GM23338 (cell line): ENCODE measurements around the gene HSPB6. TPM values are rescaled to one million over a fixed set of nuclear protein-coding genes. Genes with fewer than 3 reads are reported as not detected.

Source experiments
- ATAC-seq: fragments of 200-7000 bp; cut with Tn5 transposase; 3 replicates; pipeline ENCODE4 v1.9.1; 2020
- DNase-seq: peaks from one replicate; pipeline ENCODE4 v3.0.0-alpha.2; 2015; ENCODE audit warnings: low spot score
- H2AFZ ChIP-seq: fragments of 200-600 bp; sonication (generic); 2 replicates; pipeline ENCODE4 v1.8.0; 2016; ENCODE audit warnings: antibody characterized with exemption, mild to moderate bottlenecking, moderate library complexity
- H3F3A ChIP-seq: fragments of 200-600 bp; sonication (generic); replicated peaks from 2 replicates; pipeline ENCODE4 v1.8.0; 2017; ENCODE audit warnings: antibody characterized with exemption, mixed run types, low read depth
- H3K27ac ChIP-seq: fragments of 200-600 bp; sonication (generic); 2 replicates; pipeline ENCODE4 v1.6.1; 2016; ENCODE audit warnings: low read depth
- H3K27me3 ChIP-seq: fragments of 200-600 bp; sonication (generic); 2 replicates; pipeline ENCODE4 v1.8.0; 2016; ENCODE audit warnings: mild to moderate bottlenecking, mixed run types, moderate library complexity; ENCODE audit not compliant: insufficient read depth
- H3K36me3 ChIP-seq: fragments of 200-600 bp; sonication (generic); 2 replicates; pipeline ENCODE4 v1.8.0; 2016; ENCODE audit warnings: mild to moderate bottlenecking; ENCODE audit not compliant: insufficient read depth
- H3K4me1 ChIP-seq: fragments of 200-600 bp; sonication (generic); 2 replicates; pipeline ENCODE4 v1.8.0; 2016; ENCODE audit warnings: mild to moderate bottlenecking, moderate library complexity; ENCODE audit not compliant: insufficient read depth
- H3K4me2 ChIP-seq: fragments of 200-600 bp; sonication (generic); 2 replicates; pipeline ENCODE4 v1.7.1; 2017; ENCODE audit warnings: mixed run types
- H3K4me3 ChIP-seq: fragments of 200-600 bp; sonication (generic); 2 replicates; pipeline ENCODE4 v1.6.1; 2016; ENCODE audit warnings: mixed run types
- H3K79me2 ChIP-seq: fragments of 200-600 bp; sonication (generic); replicated peaks from 2 replicates; pipeline ENCODE4 v1.8.0; 2017; ENCODE audit warnings: mild to moderate bottlenecking; ENCODE audit not compliant: insufficient read depth
- H3K9me2 ChIP-seq: fragments of 200-600 bp; sonication (generic); 2 replicates; pipeline ENCODE4 v1.8.0; 2017; ENCODE audit not compliant: insufficient read depth
- H4K20me1 ChIP-seq: fragments of 200-600 bp; sonication (generic); replicated peaks from 2 replicates; pipeline ENCODE4 v1.8.0; 2017; ENCODE audit warnings: mild to moderate bottlenecking; ENCODE audit not compliant: insufficient read depth
- H3K27ac Mint-ChIP-seq: 2 replicates; pipeline ENCODE4 v1.8.0; 2020; ENCODE audit warnings: inconsistent platforms, mild to moderate bottlenecking, moderate library complexity, mixed read lengths
- H3K27me3 Mint-ChIP-seq: 3 replicates; pipeline ENCODE4 v1.8.0; 2022; ENCODE audit warnings: low read depth, mild to moderate bottlenecking, moderate library complexity, mixed read lengths, inconsistent platforms; ENCODE audit not compliant: insufficient read depth, poor library complexity
- H3K36me3 Mint-ChIP-seq: 3 replicates; pipeline ENCODE4 v1.8.0; 2021; ENCODE audit warnings: low read depth, mild to moderate bottlenecking, inconsistent platforms, moderate library complexity, mixed read lengths
- H3K4me1 Mint-ChIP-seq: 3 replicates; pipeline ENCODE4 v1.8.0; 2020; ENCODE audit warnings: mild to moderate bottlenecking, inconsistent platforms, mixed read lengths
- H3K4me3 Mint-ChIP-seq: 3 replicates; pipeline ENCODE4 v1.8.0; 2021; ENCODE audit warnings: moderate library complexity, mild to moderate bottlenecking, inconsistent platforms, mixed read lengths
- H3K9me3 Mint-ChIP-seq: 3 replicates; pipeline ENCODE4 v1.8.0; 2020; ENCODE audit warnings: moderate library complexity, mild to moderate bottlenecking, inconsistent platforms, mixed read lengths
- CREB1 ChIP-seq: fragments of 250-450 bp; sonication (Bioruptor Pico); IDR thresholded peaks from 2 replicates; pipeline ENCODE4 v1.5.0; 2020; ENCODE audit warnings: low read depth, mild to moderate bottlenecking, moderate library complexity
- CTCF ChIP-seq, 2 experiments: fragments of 200-600 bp in 1 of 2; sonication (generic) in 1 of 2; conservative IDR thresholded peaks; 2 replicates each; pipeline versions ENCODE4 v1.5.1 to v1.6.1; 2016 to 2017; ENCODE audit warnings: antibody characterized with exemption in 2 of 2, low read depth in 2 of 2, mild to moderate bottlenecking in 2 of 2, moderate library complexity in 1 of 2
- EZH2 ChIP-seq: fragments of 200-600 bp; sonication (generic); IDR thresholded peaks from one replicate; pipeline ENCODE4 v1.8.0; 2017; ENCODE audit warnings: antibody characterized with exemption, mild to moderate bottlenecking, low read depth; ENCODE audit not compliant: unreplicated experiment
- EZH2phosphoT487 ChIP-seq: fragments of 200-600 bp; sonication (generic); IDR thresholded peaks from one replicate; pipeline ENCODE4 v1.8.1; 2018; ENCODE audit warnings: antibody characterized with exemption; ENCODE audit not compliant: unreplicated experiment
- POLR2AphosphoS5 ChIP-seq: IDR thresholded peaks from 2 replicates; pipeline ENCODE4 v1.6.1; 2016; ENCODE audit warnings: antibody characterized with exemption, low read depth
- ZNF114 ChIP-seq: fragments of 250-450 bp; sonication (Bioruptor Pico); IDR thresholded peaks from 2 replicates; pipeline ENCODE4 v1.5.0; 2020; ENCODE audit warnings: mild to moderate bottlenecking, moderate library complexity
- polyA plus RNA-seq: library from polyadenylated mRNA; unstranded; fragments of >200 nt; fragmentation: Nextera tagmentation; extraction: Ambion mirVana; gene quantifications from 2 replicates; pipeline ENCODE4 v1.2.1, GENCODE V29; 2016
- total RNA-seq: library from RNA; depleted of rRNA; stranded (reverse); fragments of >200 nt; shearing (Covaris generic); gene quantifications from 2 replicates; pipeline ENCODE4 v1.2.3, GENCODE V29; 2014
- TF ChIP-seq, protein P1 (sequence below): IDR thresholded peaks from one replicate; pipeline ENCODE4 v1.6.1; 2018; ENCODE audit warnings: antibody characterized with exemption; ENCODE audit not compliant: unreplicated experiment
- TF ChIP-seq, protein P2 (sequence below): fragments of 250-450 bp; sonication (Bioruptor Pico); IDR thresholded peaks from 2 replicates; pipeline ENCODE4 v1.5.0; 2020; ENCODE audit warnings: mild to moderate bottlenecking, moderate library complexity
- TF ChIP-seq, protein P3 (sequence below): IDR thresholded peaks from 2 replicates; pipeline ENCODE4 v1.6.1; 2016; ENCODE audit warnings: antibody characterized with exemption

Gene HSPB6
- total and polyA plus RNA-seq, 2 experiments from 2014 or later = 0.87 to 3.2 TPM

GRCh38 chr19:35722897-35723296, 33.9 kb downstream of the HSPB6 start:
- Histone ChIP-seq H3K27me3 (no peaks in the 10 kb centered on the region), H4K20me1 (peaks cover 11% of the 10 kb centered on the region), H3K4me1 (peaks cover 9% of the 10 kb centered on the region), H2AFZ (no peak overlapping the region), H3K79me2 (peaks cover 21% of the 10 kb centered on the region), H3K36me3 (peaks cover 23% of the 10 kb centered on the region; the same call in 1 of the 2 replicates), H3F3A (no peaks in the 10 kb centered on the region), H3K27ac (no peak overlapping the region), H3K4me3 (no peak overlapping the region), H3K9me2 (no peaks in the 10 kb centered on the region), H3K4me2 (no peak overlapping the region)
- DNase-seq (no peak), ATAC-seq (no peak)
- peaks cover 20% of the 10 kb centered on the region for H3K27me3 Mint-ChIP-seq
- H3K27ac Mint-ChIP-seq = no peak overlapping the region
- no peak overlapping the region for H3K4me3 Mint-ChIP-seq
- H3K9me3 Mint-ChIP-seq = no peaks in the 10 kb centered on the region; the same call in 2 of the 3 replicates
- TF ChIP-seq EZH2 (no peak), POLR2AphosphoS5 (no peak), ZNF114 (CRISPR knock-in tag) (no peak), CREB1 (CRISPR knock-in tag) (no peak)
- TF ChIP-seq, protein P1, sequence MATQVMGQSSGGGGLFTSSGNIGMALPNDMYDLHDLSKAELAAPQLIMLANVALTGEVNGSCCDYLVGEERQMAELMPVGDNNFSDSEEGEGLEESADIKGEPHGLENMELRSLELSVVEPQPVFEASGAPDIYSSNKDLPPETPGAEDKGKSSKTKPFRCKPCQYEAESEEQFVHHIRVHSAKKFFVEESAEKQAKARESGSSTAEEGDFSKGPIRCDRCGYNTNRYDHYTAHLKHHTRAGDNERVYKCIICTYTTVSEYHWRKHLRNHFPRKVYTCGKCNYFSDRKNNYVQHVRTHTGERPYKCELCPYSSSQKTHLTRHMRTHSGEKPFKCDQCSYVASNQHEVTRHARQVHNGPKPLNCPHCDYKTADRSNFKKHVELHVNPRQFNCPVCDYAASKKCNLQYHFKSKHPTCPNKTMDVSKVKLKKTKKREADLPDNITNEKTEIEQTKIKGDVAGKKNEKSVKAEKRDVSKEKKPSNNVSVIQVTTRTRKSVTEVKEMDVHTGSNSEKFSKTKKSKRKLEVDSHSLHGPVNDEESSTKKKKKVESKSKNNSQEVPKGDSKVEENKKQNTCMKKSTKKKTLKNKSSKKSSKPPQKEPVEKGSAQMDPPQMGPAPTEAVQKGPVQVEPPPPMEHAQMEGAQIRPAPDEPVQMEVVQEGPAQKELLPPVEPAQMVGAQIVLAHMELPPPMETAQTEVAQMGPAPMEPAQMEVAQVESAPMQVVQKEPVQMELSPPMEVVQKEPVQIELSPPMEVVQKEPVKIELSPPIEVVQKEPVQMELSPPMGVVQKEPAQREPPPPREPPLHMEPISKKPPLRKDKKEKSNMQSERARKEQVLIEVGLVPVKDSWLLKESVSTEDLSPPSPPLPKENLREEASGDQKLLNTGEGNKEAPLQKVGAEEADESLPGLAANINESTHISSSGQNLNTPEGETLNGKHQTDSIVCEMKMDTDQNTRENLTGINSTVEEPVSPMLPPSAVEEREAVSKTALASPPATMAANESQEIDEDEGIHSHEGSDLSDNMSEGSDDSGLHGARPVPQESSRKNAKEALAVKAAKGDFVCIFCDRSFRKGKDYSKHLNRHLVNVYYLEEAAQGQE = no peak
- H3K4me1 Mint-ChIP-seq = peaks cover 9% of the 10 kb centered on the region
- peaks cover 67% of the 10 kb centered on the region for H3K36me3 Mint-ChIP-seq

DNA sequence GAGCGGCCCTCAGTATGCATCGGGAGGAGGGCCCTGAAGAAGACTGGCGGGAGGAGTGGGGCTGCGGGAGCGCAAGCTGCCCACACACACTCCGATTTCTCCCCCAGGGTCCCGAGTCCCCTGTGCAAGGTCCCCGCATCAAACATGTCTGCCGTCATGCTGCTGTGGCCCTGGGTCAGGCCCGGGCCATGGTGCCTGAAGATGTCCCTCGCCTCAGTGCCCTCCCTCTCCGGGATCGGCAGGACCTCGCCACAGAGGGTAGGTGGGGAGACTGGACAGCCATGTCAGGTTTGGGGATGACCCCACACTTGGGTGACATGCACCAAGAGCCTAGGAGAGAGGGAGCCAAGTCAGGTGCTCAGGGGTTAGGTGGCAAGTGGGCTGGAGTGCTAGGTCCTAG, 34.4 kb downstream of the HSPB6 start:
- DNase-seq (no peak), ATAC-seq (no peak)
- Mint-ChIP-seq H3K9me3 (no peaks in the 10 kb centered on the region; the same call in 2 of the 3 replicates), H3K27me3 (peaks cover 20% of the 10 kb centered on the region), H3K36me3 (peaks cover 64% of the 10 kb centered on the region), H3K27ac (no peak overlapping the region), H3K4me3 (no peak overlapping the region), H3K4me1 (peaks cover 9% of the 10 kb centered on the region)
- peaks cover 9% of the 10 kb centered on the region for H3K4me1 ChIP-seq
- TF ChIP-seq CTCF (conservative IDR thresholded peaks at IDR 0.05; ENCODE audit: low read depth in 2 of 2) (no peak), EZH2phosphoT487 (no peak), CREB1 (CRISPR knock-in tag) (no peak)
- TF ChIP-seq, protein P2, sequence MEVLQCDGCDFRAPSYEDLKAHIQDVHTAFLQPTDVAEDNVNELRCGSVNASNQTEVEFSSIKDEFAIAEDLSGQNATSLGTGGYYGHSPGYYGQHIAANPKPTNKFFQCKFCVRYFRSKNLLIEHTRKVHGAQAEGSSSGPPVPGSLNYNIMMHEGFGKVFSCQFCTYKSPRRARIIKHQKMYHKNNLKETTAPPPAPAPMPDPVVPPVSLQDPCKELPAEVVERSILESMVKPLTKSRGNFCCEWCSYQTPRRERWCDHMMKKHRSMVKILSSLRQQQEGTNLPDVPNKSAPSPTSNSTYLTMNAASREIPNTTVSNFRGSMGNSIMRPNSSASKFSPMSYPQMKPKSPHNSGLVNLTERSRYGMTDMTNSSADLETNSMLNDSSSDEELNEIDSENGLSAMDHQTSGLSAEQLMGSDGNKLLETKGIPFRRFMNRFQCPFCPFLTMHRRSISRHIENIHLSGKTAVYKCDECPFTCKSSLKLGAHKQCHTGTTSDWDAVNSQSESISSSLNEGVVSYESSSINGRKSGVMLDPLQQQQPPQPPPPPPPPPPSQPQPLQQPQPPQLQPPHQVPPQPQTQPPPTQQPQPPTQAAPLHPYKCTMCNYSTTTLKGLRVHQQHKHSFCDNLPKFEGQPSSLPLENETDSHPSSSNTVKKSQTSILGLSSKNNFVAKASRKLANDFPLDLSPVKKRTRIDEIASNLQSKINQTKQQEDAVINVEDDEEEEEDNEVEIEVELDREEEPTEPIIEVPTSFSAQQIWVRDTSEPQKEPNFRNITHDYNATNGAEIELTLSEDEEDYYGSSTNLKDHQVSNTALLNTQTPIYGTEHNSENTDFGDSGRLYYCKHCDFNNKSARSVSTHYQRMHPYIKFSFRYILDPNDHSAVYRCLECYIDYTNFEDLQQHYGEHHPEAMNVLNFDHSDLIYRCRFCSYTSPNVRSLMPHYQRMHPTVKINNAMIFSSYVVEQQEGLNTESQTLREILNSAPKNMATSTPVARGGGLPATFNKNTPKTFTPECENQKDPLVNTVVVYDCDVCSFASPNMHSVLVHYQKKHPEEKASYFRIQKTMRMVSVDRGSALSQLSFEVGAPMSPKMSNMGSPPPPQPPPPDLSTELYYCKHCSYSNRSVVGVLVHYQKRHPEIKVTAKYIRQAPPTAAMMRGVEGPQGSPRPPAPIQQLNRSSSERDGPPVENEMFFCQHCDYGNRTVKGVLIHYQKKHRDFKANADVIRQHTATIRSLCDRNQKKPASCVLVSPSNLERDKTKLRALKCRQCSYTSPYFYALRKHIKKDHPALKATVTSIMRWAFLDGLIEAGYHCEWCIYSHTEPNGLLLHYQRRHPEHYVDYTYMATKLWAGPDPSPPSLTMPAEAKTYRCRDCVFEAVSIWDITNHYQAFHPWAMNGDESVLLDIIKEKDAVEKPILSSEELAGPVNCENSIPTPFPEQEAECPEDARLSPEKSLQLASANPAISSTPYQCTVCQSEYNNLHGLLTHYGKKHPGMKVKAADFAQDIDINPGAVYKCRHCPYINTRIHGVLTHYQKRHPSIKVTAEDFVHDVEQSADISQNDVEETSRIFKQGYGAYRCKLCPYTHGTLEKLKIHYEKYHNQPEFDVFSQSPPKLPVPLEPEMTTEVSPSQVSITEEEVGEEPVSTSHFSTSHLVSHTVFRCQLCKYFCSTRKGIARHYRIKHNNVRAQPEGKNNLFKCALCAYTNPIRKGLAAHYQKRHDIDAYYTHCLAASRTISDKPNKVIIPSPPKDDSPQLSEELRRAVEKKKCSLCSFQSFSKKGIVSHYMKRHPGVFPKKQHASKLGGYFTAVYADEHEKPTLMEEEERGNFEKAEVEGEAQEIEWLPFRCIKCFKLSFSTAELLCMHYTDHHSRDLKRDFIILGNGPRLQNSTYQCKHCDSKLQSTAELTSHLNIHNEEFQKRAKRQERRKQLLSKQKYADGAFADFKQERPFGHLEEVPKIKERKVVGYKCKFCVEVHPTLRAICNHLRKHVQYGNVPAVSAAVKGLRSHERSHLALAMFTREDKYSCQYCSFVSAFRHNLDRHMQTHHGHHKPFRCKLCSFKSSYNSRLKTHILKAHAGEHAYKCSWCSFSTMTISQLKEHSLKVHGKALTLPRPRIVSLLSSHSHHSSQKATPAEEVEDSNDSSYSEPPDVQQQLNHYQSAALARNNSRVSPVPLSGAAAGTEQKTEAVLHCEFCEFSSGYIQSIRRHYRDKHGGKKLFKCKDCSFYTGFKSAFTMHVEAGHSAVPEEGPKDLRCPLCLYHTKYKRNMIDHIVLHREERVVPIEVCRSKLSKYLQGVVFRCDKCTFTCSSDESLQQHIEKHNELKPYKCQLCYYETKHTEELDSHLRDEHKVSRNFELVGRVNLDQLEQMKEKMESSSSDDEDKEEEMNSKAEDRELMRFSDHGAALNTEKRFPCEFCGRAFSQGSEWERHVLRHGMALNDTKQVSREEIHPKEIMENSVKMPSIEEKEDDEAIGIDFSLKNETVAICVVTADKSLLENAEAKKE (CRISPR knock-in tag) = no peak
- TF ChIP-seq, protein P3, sequence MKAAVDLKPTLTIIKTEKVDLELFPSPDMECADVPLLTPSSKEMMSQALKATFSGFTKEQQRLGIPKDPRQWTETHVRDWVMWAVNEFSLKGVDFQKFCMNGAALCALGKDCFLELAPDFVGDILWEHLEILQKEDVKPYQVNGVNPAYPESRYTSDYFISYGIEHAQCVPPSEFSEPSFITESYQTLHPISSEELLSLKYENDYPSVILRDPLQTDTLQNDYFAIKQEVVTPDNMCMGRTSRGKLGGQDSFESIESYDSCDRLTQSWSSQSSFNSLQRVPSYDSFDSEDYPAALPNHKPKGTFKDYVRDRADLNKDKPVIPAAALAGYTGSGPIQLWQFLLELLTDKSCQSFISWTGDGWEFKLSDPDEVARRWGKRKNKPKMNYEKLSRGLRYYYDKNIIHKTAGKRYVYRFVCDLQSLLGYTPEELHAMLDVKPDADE = no peak
- H3K4me3 ChIP-seq = no peak overlapping the region
- no peak overlapping the region for H2AFZ ChIP-seq
- H3K9me2 ChIP-seq = no peaks in the 10 kb centered on the region
- peaks cover 21% of the 10 kb centered on the region for H3K79me2 ChIP-seq
- no peak overlapping the region for H3K4me2 ChIP-seq
- no peaks in the 10 kb centered on the region for H3K27me3 ChIP-seq
- peaks cover 23% of the 10 kb centered on the region; the same call in 1 of the 2 replicates for H3K36me3 ChIP-seq
- H3K27ac ChIP-seq = no peak overlapping the region
- H3F3A ChIP-seq = no peaks in the 10 kb centered on the region
- peaks cover 11% of the 10 kb centered on the region for H4K20me1 ChIP-seq
